ENCODE data around the gene CGNL1. TPM values are rescaled to one million over a fixed set of nuclear protein-coding genes. Genes with fewer than 3 reads are reported as not detected.

CGNL1 gene
- total RNA-seq, 1 donor from 2014 or later, result 5.4 TPM

DNA sequence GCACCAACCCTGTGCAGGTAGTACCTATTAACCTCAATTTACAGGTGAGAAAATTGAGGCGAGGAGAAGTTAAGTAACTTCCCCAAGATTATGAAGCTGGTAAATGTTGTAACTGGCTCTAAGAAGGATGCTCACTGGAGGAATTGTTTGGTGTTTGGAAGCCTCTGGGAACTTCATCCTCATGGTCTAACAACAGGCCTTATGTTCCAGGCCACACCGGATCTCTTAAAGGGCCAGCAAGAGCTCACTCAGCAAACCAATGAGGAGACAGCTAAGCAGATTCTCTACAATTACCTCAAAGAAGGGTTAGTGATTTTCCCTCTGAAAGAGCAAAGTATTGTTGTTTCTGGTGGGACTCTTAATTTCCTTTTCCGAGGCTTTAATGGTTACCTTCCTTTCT lies 63.9 kb downstream of the CGNL1 start:
- DNase-seq, result no peak
- Mint-ChIP-seq H3K27ac (ENCODE audit: unreplicated experiment) (no peak overlapping the region), H3K4me3 (ENCODE audit: unreplicated experiment) (no peak overlapping the region), H3K27me3 (ENCODE audit: unreplicated experiment) (no peaks in the 10 kb centered on the region), H3K4me1 (ENCODE audit: low read depth, unreplicated experiment) (no peaks in the 10 kb centered on the region), H3K9me3 (ENCODE audit: unreplicated experiment) (peaks cover 2% of the 10 kb centered on the region), H3K36me3 (ENCODE audit: unreplicated experiment) (peaks cover 6% of the 10 kb centered on the region)
- TF ChIP-seq, protein P1, sequence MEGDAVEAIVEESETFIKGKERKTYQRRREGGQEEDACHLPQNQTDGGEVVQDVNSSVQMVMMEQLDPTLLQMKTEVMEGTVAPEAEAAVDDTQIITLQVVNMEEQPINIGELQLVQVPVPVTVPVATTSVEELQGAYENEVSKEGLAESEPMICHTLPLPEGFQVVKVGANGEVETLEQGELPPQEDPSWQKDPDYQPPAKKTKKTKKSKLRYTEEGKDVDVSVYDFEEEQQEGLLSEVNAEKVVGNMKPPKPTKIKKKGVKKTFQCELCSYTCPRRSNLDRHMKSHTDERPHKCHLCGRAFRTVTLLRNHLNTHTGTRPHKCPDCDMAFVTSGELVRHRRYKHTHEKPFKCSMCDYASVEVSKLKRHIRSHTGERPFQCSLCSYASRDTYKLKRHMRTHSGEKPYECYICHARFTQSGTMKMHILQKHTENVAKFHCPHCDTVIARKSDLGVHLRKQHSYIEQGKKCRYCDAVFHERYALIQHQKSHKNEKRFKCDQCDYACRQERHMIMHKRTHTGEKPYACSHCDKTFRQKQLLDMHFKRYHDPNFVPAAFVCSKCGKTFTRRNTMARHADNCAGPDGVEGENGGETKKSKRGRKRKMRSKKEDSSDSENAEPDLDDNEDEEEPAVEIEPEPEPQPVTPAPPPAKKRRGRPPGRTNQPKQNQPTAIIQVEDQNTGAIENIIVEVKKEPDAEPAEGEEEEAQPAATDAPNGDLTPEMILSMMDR (IDR thresholded peaks at IDR 0.05; ENCODE audit: partially characterized antibody, unreplicated experiment), result no peak

DNA sequence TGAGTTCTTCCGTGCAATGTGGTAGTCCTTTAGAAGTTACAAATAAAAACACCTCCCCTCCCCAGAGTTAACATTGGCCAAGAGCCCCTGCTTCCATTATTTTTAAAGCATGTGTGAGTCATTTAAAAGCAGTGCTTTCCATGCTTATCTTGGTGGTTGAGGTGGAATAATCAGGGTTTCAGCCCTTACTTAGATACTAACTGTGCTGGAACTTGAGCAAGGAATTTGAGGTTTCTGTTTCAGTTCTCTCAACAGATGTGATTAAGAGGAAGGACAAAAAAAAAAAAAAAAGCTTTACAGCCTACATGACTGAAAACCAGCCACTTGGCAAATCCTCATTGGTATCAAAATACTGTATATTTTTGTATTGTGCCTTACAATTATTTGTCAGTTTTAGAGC lies 64.5 kb downstream of the CGNL1 start:
- Mint-ChIP-seq H3K27me3 (ENCODE audit: unreplicated experiment) (no peaks in the 10 kb centered on the region), H3K4me1 (ENCODE audit: low read depth, unreplicated experiment) (no peaks in the 10 kb centered on the region), H3K36me3 (ENCODE audit: unreplicated experiment) (peaks cover 6% of the 10 kb centered on the region), H3K9me3 (ENCODE audit: unreplicated experiment) (peaks cover 2% of the 10 kb centered on the region), H3K4me3 (ENCODE audit: unreplicated experiment) (no peak overlapping the region), H3K27ac (ENCODE audit: unreplicated experiment) (no peak overlapping the region)
- TF ChIP-seq, protein P1 (IDR thresholded peaks at IDR 0.05; ENCODE audit: partially characterized antibody, unreplicated experiment), result no peak
- DNase-seq, result no peak

DNA sequence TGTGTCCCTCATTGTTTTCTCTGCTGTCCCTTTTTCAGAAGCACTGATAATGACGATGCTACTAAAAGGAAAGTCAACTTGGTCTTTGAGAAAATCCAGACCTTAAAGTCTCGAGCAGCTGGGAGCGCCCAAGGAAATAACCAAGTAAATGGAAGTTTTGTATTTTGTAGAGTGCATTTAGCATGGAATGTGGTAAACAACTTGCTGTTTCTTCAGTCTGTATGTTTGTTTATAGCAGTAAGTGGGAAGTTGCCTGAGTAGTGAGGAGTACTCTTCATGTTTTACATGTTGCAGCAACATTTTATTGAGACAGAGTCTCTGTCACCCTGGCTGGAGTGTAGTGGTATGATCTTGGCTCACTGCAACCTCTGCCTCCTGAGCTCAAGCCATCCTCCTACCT lies 66.0 kb downstream of the CGNL1 start:
- TF ChIP-seq, protein P1 (IDR thresholded peaks at IDR 0.05; ENCODE audit: partially characterized antibody, unreplicated experiment), result no peak
- Mint-ChIP-seq H3K36me3 (ENCODE audit: unreplicated experiment) (peaks cover 6% of the 10 kb centered on the region), H3K9me3 (ENCODE audit: unreplicated experiment) (peaks cover 2% of the 10 kb centered on the region), H3K4me1 (ENCODE audit: low read depth, unreplicated experiment) (no peaks in the 10 kb centered on the region), H3K4me3 (ENCODE audit: unreplicated experiment) (no peak overlapping the region), H3K27me3 (ENCODE audit: unreplicated experiment) (no peaks in the 10 kb centered on the region), H3K27ac (ENCODE audit: unreplicated experiment) (no peak overlapping the region)
- DNase-seq, result no peak

DNA sequence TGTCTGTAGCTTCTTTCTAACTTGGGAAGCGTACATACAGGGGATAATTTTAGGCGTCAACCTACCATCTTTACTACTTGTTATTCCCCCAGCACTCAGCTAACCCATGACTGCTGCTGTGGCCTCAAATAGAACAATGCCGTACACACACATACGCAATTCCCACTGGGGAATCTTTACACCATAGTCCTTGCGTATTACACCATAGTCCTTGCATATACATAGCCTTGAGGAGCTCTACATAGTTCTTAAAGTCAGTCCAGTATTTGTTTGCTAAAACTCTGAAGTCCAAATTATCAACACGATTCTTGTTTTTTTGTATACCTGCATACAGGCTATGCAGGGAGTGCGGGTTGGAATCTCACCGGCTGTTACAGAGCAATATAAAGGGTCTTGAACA lies 67.2 kb downstream of the CGNL1 start:
- no peak for DNase-seq
- H3K9me3 Mint-ChIP-seq (ENCODE audit: unreplicated experiment), result peaks cover 2% of the 10 kb centered on the region
- H3K27me3 Mint-ChIP-seq (ENCODE audit: unreplicated experiment), result no peaks in the 10 kb centered on the region
- H3K4me1 Mint-ChIP-seq (ENCODE audit: low read depth, unreplicated experiment), result no peaks in the 10 kb centered on the region
- H3K27ac Mint-ChIP-seq (ENCODE audit: unreplicated experiment), result no peak overlapping the region
- TF ChIP-seq, protein P1 (IDR thresholded peaks at IDR 0.05; ENCODE audit: partially characterized antibody, unreplicated experiment), result no peak
- no peak overlapping the region for H3K4me3 Mint-ChIP-seq (ENCODE audit: unreplicated experiment)
- H3K36me3 Mint-ChIP-seq (ENCODE audit: unreplicated experiment), result peaks cover 5% of the 10 kb centered on the region

DNA sequence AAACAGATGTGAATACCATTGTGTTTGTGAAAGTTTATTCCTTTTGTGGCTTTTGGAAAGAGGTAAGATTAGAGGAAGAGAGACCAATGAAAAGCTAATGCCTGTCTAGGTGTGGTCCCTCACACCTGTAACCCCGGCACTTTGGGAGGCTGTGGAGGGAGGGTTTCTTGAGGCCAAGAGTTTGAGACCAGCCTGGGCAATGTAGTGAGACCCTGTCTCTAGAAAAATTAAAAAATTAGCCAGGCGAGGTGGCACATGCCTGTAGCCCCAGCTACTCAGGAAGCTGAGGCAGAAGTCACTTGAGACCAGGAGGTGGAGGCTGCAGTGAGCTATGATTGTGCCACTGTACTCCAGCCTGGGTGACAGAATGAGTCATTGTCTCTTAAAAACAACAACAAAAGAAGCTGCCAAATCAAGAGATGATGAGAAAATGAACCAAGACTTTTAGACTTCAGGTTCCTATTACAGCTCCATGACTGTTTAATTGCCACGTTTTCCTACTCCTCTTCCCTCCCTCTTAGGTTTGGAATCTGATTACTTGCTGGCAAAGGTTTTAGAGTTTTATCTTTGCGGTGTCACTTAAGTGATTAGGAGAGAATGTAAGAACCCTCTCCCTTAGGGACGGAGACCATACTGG lies 68.7 kb downstream of the CGNL1 start:
- H3K27me3 Mint-ChIP-seq (ENCODE audit: unreplicated experiment), result no peaks in the 10 kb centered on the region
- no peaks in the 10 kb centered on the region for H3K9me3 Mint-ChIP-seq (ENCODE audit: unreplicated experiment)
- no peak for DNase-seq
- H3K4me3 Mint-ChIP-seq (ENCODE audit: unreplicated experiment), result no peak overlapping the region
- TF ChIP-seq, protein P1 (IDR thresholded peaks at IDR 0.05; ENCODE audit: partially characterized antibody, unreplicated experiment), result no peak
- H3K4me1 Mint-ChIP-seq (ENCODE audit: low read depth, unreplicated experiment), result no peaks in the 10 kb centered on the region
- H3K27ac Mint-ChIP-seq (ENCODE audit: unreplicated experiment), result no peak overlapping the region
- no peaks in the 10 kb centered on the region for H3K36me3 Mint-ChIP-seq (ENCODE audit: unreplicated experiment)

Measured in glutamatergic neuron (in vitro differentiated cells).